HCT116 (cell line): ENCODE results near the gene GOLGA3. TPM values are rescaled to one million over a fixed set of nuclear protein-coding genes. Genes with fewer than 3 reads are reported as not detected.

Experiments
- ATAC-seq: fragments of 200-7000 bp; cut with Tn5 transposase; 2 replicates; pipeline ENCODE4 v1.9.1; 2020; ENCODE audit warnings: mild to moderate bottlenecking, moderate library complexity
- BruUV-seq: library from RNA; stranded (reverse); fragments of 400-500 nt; replicated peaks from 2 replicates; lab custom pipeline; 2021; lab: Mats Ljungman, UMichigan
- CTCF ChIA-PET: fragments of 300-600 bp; sonication (Branson Sonifier 250); formaldehyde crosslinking; loops from one replicate; lab custom pipeline; 2021; ENCODE audit warnings: antibody characterized with exemption; lab: Charles Lee
- POLR2A ChIA-PET: fragments of 300-600, 350-600 bp; sonication (Branson Sonifier 250); formaldehyde crosslinking; loops from one replicate; lab custom pipeline; 2021; ENCODE audit warnings: antibody characterized with exemption; lab: Charles Lee
- RAD21 ChIA-PET, 2 experiments: fragments of 300-600 bp; sonication (Branson Sonifier 250); formaldehyde crosslinking; loops; one replicate each; lab custom pipeline; 2023; ENCODE audit warnings: low total read pairs in 2 of 2; ENCODE audit not compliant: uncharacterized antibody in 2 of 2, unreplicated experiment in 2 of 2, low non-redundant PET in 1 of 2; lab: Charles Lee
- DNase-seq: peaks from one replicate; pipeline ENCODE4 v3.0.0-alpha.2; 2010; ENCODE audit warnings: low read depth, low spot score
- H2AFZ ChIP-seq: fragments of 200-600 bp; shearing (Covaris generic), sonication (generic); 2 replicates; pipeline ENCODE4 v1.6.1; 2017; ENCODE audit warnings: low read depth, mixed run types, mixed read lengths, antibody characterized with exemption, low read length; ENCODE audit not compliant: poor library complexity, severe bottlenecking
- H3K27ac ChIP-seq: 2 replicates; pipeline ENCODE4 v1.5.1; 2012; ENCODE audit warnings: low read depth, low read length
- H3K27me3 ChIP-seq: fragments of 200-600 bp; sonication (generic); 2 replicates; pipeline ENCODE4 v1.6.1; 2016; ENCODE audit warnings: mixed run types, low read length, mixed read lengths; ENCODE audit not compliant: insufficient read depth
- H3K36me3 ChIP-seq, 2 experiments: fragments of 200-500 bp in 1 of 2; fragments of 200-600 bp in 1 of 2; sonication (Bioruptor generic) in 1 of 2; sonication (generic) in 1 of 2; 2 replicates each; pipeline versions ENCODE4 v1.5.1 to v1.6.1; 2014 to 2016; ENCODE audit warnings: low read length in 2 of 2, inconsistent platforms in 1 of 2, mixed read lengths in 1 of 2, mixed run types in 1 of 2; ENCODE audit not compliant: insufficient read depth in 2 of 2, control insufficient read depth in 1 of 2
- H3K4me1 ChIP-seq, 2 experiments: fragments of 200-600 bp in 1 of 2; sonication (generic) in 1 of 2; 2 replicates each; pipeline versions ENCODE4 v1.5.1 to v1.6.1; 2012 to 2017; ENCODE audit warnings: low read length in 2 of 2, inconsistent platforms in 1 of 2, mild to moderate bottlenecking in 1 of 2, mixed read lengths in 1 of 2, mixed run types in 1 of 2, moderate library complexity in 1 of 2; ENCODE audit not compliant: insufficient read depth in 2 of 2, control insufficient read depth in 1 of 2
- H3K4me2 ChIP-seq: fragments of 200-600 bp; sonication (generic); 2 replicates; pipeline ENCODE4 v1.6.1; 2017; ENCODE audit warnings: mixed run types, low read length, mixed read lengths
- H3K4me3 ChIP-seq, 2 experiments: fragments of 200-600 bp in 1 of 2; sonication (generic) in 1 of 2; replicated peaks in 1 of 2; 2 replicates each; pipeline ENCODE4 v1.5.1; 2011 to 2016; ENCODE audit warnings: low read length in 2 of 2, control low read depth in 1 of 2, low read depth in 1 of 2, mild to moderate bottlenecking in 1 of 2, mixed read lengths in 1 of 2, mixed run types in 1 of 2
- H3K79me2 ChIP-seq: fragments of 200-600 bp; sonication (generic); 2 replicates; pipeline ENCODE4 v1.6.1; 2017; ENCODE audit warnings: mild to moderate bottlenecking, mixed run types, low read length, moderate library complexity, mixed read lengths; ENCODE audit not compliant: insufficient read depth
- H3K9ac ChIP-seq: fragments of 200-600 bp; sonication (generic); 2 replicates; pipeline ENCODE4 v1.6.1; 2016; ENCODE audit warnings: low read length, mixed read lengths
- H3K9me2 ChIP-seq: fragments of 200-600 bp; sonication (generic), shearing (Covaris generic); 2 replicates; pipeline ENCODE4 v1.6.1; 2017; ENCODE audit warnings: mixed run types, mild to moderate bottlenecking, moderate library complexity; ENCODE audit not compliant: insufficient read depth
- H3K9me3 ChIP-seq, 2 experiments: fragments of 200-500 bp in 1 of 2; fragments of 200-600 bp in 1 of 2; sonication (Bioruptor generic) in 1 of 2; sonication (generic) in 1 of 2; 2 replicates each; pipeline ENCODE4 v1.6.1; 2014 to 2017; ENCODE audit warnings: low read length in 2 of 2, mixed read lengths in 2 of 2, inconsistent platforms in 1 of 2, low read depth in 1 of 2, mild to moderate bottlenecking in 1 of 2, mixed run types in 1 of 2, moderate library complexity in 1 of 2; ENCODE audit not compliant: control insufficient read depth in 1 of 2, insufficient read depth in 1 of 2
- H4K20me1 ChIP-seq: fragments of 200-600 bp; sonication (generic), shearing (Covaris generic); 2 replicates; pipeline ENCODE4 v1.6.1; 2017; ENCODE audit warnings: mixed run types, mild to moderate bottlenecking, moderate library complexity; ENCODE audit not compliant: insufficient read depth
- EGR1 ChIP-seq: IDR thresholded peaks from 2 replicates; pipeline ENCODE4 v1.6.1; 2012; ENCODE audit warnings: low read depth
- JUND ChIP-seq: IDR thresholded peaks from 2 replicates; pipeline ENCODE4 v1.6.1; 2012
- POLR2A ChIP-seq: IDR thresholded peaks from 2 replicates; pipeline ENCODE4 v1.7.0; 2011; ENCODE audit warnings: borderline replicate concordance; ENCODE audit not compliant: insufficient read depth, insufficient read length; ENCODE audit errors: extremely low read depth
- SIN3A ChIP-seq: IDR thresholded peaks from 2 replicates; pipeline ENCODE4 v1.6.1; 2012; ENCODE audit warnings: low read depth
- SP1 ChIP-seq: IDR thresholded peaks from 2 replicates; pipeline ENCODE4 v1.6.1; 2012; ENCODE audit warnings: low read depth
- SRF ChIP-seq: IDR thresholded peaks from 2 replicates; pipeline ENCODE4 v1.6.1; 2012; ENCODE audit warnings: low read depth
- TCF7L2 ChIP-seq: IDR thresholded peaks from 2 replicates; pipeline ENCODE4 v1.7.0; 2011; ENCODE audit warnings: borderline replicate concordance, inconsistent platforms; ENCODE audit not compliant: insufficient read depth, insufficient read length; ENCODE audit errors: extremely low read depth
- intact Hi-C: fragments of 100-400 bp; cut with micrococcal nuclease; formaldehyde crosslinking; loops from 2 replicates; pipeline ENCODE4 v1.10.0; 2022
- total RNA-seq: library from RNA; stranded (reverse); gene quantifications from one replicate; pipeline ENCODE4 v1.2.1, GENCODE V29; 2021; ENCODE audit not compliant: unreplicated experiment
- TF ChIP-seq, protein P1 (sequence below): IDR thresholded peaks from 2 replicates; pipeline ENCODE4 v1.6.1; 2012
- TF ChIP-seq, protein P2 (sequence below): IDR thresholded peaks from 2 replicates; pipeline ENCODE4 v1.6.1; 2011; ENCODE audit warnings: mild to moderate bottlenecking, low read length, moderate library complexity; ENCODE audit not compliant: insufficient replicate concordance; ENCODE audit errors: extremely low read depth
- TF ChIP-seq, protein P3 (sequence below): IDR thresholded peaks from 2 replicates; pipeline ENCODE4 v1.6.1; 2012; ENCODE audit warnings: low read depth

Gene GOLGA3
- total RNA-seq, 1 experiment from 2014 or later, result 35.1 TPM

DNA sequence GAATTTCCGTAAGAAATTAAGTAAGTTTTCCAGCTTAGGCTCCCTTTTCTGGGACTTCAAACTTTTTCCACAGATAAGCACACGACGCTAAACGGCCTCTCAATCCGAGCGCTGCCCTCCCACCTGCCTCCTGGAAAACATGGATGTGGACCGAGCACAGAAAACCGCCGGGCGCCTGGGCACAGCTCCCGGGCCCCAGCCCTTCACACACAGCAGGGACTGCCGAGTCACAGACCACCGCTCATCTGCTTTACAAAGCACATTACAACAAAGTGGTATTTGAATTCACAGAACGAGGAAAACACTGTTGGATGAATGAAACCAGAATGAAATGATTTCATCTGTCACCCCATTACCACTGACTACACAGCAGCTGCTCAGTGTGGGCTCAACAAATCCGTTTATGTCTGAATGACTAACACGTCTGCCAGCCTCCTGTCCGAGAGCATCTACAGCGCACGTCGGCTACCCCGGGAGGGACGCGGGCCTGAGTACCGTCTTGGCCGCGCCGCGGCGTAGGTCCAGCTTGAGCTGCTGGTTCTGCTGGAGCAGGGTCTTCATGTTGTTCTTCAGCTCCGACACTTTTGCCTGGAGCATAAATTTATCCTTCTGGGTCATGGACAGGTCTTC is 53.9 kb downstream of the GOLGA3 start:
- Histone ChIP-seq H2AFZ (no peak overlapping the region), H3K9me3 (no peaks in the 10 kb centered on the region), H3K9ac (no peak overlapping the region), H3K27ac (no peak overlapping the region), H3K4me2 (no peak overlapping the region), H4K20me1 (no peaks in the 10 kb centered on the region), H3K4me1 (no peaks in the 10 kb centered on the region), H3K27me3 (no peaks in the 10 kb centered on the region), H3K9me2 (no peaks in the 10 kb centered on the region), H3K36me3 (peaks cover 12 to 18% of the 10 kb centered on the region in 2 experiments; a peak in 3 of 4 replicates), H3K79me2 (no peaks in the 10 kb centered on the region), H3K4me3 (no peak overlapping the region)
- RAD21 ChIA-PET, result no interaction called here
- BruUV-seq, result no TSS peak
- ATAC-seq (no peak), DNase-seq (no peak)
- POLR2A ChIA-PET, result no interaction called here
- CTCF ChIA-PET, result no interaction called here
- TF ChIP-seq SP1 (no peak), TCF7L2 (no peak)
- TF ChIP-seq, protein P1, sequence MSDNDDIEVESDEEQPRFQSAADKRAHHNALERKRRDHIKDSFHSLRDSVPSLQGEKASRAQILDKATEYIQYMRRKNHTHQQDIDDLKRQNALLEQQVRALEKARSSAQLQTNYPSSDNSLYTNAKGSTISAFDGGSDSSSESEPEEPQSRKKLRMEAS, result no peak
- TF ChIP-seq, protein P2, sequence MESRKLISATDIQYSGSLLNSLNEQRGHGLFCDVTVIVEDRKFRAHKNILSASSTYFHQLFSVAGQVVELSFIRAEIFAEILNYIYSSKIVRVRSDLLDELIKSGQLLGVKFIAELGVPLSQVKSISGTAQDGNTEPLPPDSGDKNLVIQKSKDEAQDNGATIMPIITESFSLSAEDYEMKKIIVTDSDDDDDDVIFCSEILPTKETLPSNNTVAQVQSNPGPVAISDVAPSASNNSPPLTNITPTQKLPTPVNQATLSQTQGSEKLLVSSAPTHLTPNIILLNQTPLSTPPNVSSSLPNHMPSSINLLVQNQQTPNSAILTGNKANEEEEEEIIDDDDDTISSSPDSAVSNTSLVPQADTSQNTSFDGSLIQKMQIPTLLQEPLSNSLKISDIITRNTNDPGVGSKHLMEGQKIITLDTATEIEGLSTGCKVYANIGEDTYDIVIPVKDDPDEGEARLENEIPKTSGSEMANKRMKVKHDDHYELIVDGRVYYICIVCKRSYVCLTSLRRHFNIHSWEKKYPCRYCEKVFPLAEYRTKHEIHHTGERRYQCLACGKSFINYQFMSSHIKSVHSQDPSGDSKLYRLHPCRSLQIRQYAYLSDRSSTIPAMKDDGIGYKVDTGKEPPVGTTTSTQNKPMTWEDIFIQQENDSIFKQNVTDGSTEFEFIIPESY, result no peak
- intact Hi-C loops, result no loop called here

DNA sequence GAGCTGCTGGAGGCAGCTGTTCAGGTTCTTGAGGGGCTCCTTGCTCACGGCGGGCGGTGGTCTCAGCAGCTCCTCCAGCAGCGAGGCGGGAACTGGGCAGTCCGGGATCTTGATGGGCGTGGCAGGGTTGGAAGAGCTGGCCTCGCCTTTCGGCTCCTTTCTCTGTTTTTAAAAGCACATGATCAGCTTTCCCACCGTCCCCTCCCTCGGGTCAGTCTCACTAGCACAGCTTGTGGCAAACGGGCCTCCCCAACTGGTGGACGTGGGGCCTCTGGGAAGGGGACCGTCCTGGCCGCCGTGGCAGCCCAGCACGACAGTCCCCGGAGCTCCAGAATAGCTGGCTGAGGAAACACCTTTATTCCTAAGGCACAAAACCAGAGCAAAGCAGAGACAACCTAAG is 54.5 kb downstream of the GOLGA3 start:
- H3K36me3 ChIP-seq, result peaks cover 12 to 16% of the 10 kb centered on the region in 2 experiments; a peak in 3 of 4 replicates

More for the DNA sequence above, 54.5 kb downstream of the GOLGA3 start:
- Histone ChIP-seq H3K4me3 (no peak overlapping the region), H3K79me2 (no peaks in the 10 kb centered on the region), H3K4me1 (no peaks in the 10 kb centered on the region), H3K4me2 (no peak overlapping the region), H3K27ac (no peak overlapping the region), H3K9me3 (no peaks in the 10 kb centered on the region), H3K27me3 (no peaks in the 10 kb centered on the region), H3K9me2 (no peaks in the 10 kb centered on the region), H3K9ac (no peak overlapping the region), H2AFZ (no peak overlapping the region), H4K20me1 (no peaks in the 10 kb centered on the region)
- POLR2A ChIA-PET, result no interaction called here
- no TSS peak for BruUV-seq
- DNase-seq (no peak), ATAC-seq (no peak)
- RAD21 ChIA-PET, result no interaction called here
- CTCF ChIA-PET, result no interaction called here
- intact Hi-C loops, result no loop called here
- TF ChIP-seq, protein P2, result no peak
- TF ChIP-seq JUND (no peak), SRF (no peak), SIN3A (no peak), EGR1 (no peak), POLR2A (no peak)
- TF ChIP-seq, protein P3, sequence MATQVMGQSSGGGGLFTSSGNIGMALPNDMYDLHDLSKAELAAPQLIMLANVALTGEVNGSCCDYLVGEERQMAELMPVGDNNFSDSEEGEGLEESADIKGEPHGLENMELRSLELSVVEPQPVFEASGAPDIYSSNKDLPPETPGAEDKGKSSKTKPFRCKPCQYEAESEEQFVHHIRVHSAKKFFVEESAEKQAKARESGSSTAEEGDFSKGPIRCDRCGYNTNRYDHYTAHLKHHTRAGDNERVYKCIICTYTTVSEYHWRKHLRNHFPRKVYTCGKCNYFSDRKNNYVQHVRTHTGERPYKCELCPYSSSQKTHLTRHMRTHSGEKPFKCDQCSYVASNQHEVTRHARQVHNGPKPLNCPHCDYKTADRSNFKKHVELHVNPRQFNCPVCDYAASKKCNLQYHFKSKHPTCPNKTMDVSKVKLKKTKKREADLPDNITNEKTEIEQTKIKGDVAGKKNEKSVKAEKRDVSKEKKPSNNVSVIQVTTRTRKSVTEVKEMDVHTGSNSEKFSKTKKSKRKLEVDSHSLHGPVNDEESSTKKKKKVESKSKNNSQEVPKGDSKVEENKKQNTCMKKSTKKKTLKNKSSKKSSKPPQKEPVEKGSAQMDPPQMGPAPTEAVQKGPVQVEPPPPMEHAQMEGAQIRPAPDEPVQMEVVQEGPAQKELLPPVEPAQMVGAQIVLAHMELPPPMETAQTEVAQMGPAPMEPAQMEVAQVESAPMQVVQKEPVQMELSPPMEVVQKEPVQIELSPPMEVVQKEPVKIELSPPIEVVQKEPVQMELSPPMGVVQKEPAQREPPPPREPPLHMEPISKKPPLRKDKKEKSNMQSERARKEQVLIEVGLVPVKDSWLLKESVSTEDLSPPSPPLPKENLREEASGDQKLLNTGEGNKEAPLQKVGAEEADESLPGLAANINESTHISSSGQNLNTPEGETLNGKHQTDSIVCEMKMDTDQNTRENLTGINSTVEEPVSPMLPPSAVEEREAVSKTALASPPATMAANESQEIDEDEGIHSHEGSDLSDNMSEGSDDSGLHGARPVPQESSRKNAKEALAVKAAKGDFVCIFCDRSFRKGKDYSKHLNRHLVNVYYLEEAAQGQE, result no peak
